ENCODE data around the gene IKZF1. TPM values are rescaled to one million over a fixed set of nuclear protein-coding genes. Genes with fewer than 3 reads are reported as not detected.

Gene IKZF1
- polyA plus RNA-seq, 4 donors = 1.8 to 5.9 (median 3.3) TPM

DNA sequence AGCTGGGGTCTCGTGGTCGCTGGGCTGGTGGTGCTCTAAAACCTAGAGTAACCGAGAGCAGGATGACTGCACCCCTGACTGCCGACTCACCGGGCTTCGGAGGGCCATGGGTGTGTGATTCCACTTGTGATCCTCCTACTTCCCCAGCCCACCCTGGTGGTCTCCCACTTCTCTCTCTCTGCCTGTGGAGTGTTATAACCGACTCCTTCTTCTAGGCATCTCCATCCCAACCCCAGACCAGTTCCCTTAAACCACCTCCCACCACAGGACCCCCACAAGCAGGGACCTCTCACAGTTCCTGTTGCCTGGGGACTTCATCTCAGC is 52.4 kb downstream of the IKZF1 start:
- Histone ChIP-seq H3K27me3 (ENCODE audit: control insufficient read depth in 3 of 3, insufficient read depth in 3 of 3, low read length in 3 of 3) (peaks cover 0 to 2% (median 0%) of the 10 kb centered on the region in 3 donors), H3K27ac (ENCODE audit: low read depth in 1 of 3, low read length in 2 of 3) (peak overlapping the region in 2 of 3 donors; percentile 4 to 64), H3K9me3 (ENCODE audit: control insufficient read depth in 2 of 2, insufficient read depth in 1 of 2, low read depth in 1 of 2, low read length in 1 of 2) (no peaks in the 10 kb centered on the region), H3K36me3 (ENCODE audit: control insufficient read depth in 3 of 3, insufficient read depth in 2 of 3, low read depth in 1 of 3, low read length in 3 of 3) (no peaks in the 10 kb centered on the region), H3K4me3 (ENCODE audit: low read depth in 1 of 3, low read length in 3 of 3) (no peak overlapping the region), H3K4me1 (ENCODE audit: control insufficient read depth in 3 of 3, insufficient read depth in 2 of 3, low read depth in 1 of 3, low read length in 2 of 3) (no peaks in the 10 kb centered on the region)
- 72 to 86% (median 83%) methylated on average over 7 of the region's 7 CpGs for WGBS, 3 donors
- DNase-seq (no peak), FAIRE-seq (no peak)

DNA sequence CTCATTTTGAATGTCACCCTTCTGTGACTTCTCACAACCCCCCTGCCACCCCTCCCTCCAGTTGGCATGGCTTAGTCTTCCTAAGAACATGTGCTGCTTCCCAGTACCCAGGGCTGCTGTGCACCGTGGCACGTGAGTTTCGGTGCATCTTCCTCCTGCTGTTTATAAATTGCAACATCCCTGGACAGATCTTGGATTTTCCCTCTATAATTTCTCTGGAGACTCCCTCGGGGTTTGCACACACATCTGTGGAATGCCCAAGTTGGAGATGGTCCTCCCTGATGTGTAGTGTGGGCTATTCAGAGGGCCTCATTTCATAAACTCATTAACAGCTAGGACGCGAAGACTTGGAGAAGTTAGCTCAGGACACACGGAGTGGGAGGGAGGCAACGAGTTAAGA is 52.9 kb downstream of the IKZF1 start:
- peaks cover 0 to 2% (median 0%) of the 10 kb centered on the region in 3 donors for H3K27me3 ChIP-seq (ENCODE audit: control insufficient read depth in 3 of 3, insufficient read depth in 3 of 3, low read length in 3 of 3)
- H3K4me1 ChIP-seq (ENCODE audit: control insufficient read depth in 3 of 3, insufficient read depth in 2 of 3, low read depth in 1 of 3, low read length in 2 of 3) = no peaks in the 10 kb centered on the region
- WGBS, 3 donors = 83 to 86% (median 83%) methylated on average over 8 of the region's 8 CpGs
- FAIRE-seq = no peak
- peak overlapping the region in 1 of 3 donors; percentile 24 for H3K27ac ChIP-seq (ENCODE audit: low read depth in 1 of 3, low read length in 2 of 3)
- H3K36me3 ChIP-seq (ENCODE audit: control insufficient read depth in 3 of 3, insufficient read depth in 2 of 3, low read depth in 1 of 3, low read length in 3 of 3) = no peaks in the 10 kb centered on the region
- no peak for DNase-seq
- H3K9me3 ChIP-seq (ENCODE audit: control insufficient read depth in 2 of 2, insufficient read depth in 1 of 2, low read depth in 1 of 2, low read length in 1 of 2) = no peaks in the 10 kb centered on the region
- H3K4me3 ChIP-seq (ENCODE audit: low read depth in 1 of 3, low read length in 3 of 3) = no peak overlapping the region

DNA sequence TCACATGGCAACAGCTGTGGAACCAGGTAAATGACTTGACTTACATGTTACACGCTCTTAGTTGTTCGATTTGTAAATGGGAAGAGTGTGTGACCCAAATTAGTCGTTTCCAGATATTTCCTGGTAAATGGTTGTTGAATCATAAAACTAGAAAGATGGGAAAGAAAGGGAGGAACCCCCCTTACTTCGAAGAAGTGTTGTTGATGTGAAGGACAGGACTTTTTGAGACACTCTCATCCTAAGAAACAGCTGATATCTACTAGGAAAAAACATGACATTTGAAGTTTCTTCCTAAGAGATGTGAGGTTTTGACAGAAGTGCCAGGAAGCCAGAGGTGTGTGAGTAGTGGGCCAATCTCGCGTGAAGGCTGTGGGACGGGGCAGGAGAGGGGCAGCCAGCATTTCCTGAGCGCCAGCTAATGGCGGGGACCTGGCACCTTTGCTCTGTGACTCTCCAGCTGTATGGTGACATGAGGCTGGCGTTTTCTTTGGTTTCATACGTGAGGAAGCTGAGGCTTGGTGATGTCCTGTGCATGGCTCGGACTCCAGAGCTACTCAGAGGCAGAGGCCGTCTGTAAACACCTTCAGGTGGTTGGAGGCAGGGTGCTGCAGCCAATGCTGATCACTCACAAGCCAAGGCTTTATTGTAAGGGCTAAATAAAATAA is 53.7 kb downstream of the IKZF1 start:
- no peaks in the 10 kb centered on the region for H3K36me3 ChIP-seq (ENCODE audit: control insufficient read depth in 3 of 3, insufficient read depth in 2 of 3, low read depth in 1 of 3, low read length in 3 of 3)
- DNase-seq (no peak), FAIRE-seq (no peak)
- no peak overlapping the region for H3K4me3 ChIP-seq (ENCODE audit: low read depth in 1 of 3, low read length in 3 of 3)
- WGBS, 3 donors = 64 to 69% (median 67%) methylated on average over 13 of the region's 13 CpGs
- peaks cover 0 to 2% (median 0%) of the 10 kb centered on the region in 3 donors for H3K27me3 ChIP-seq (ENCODE audit: control insufficient read depth in 3 of 3, insufficient read depth in 3 of 3, low read length in 3 of 3)
- H3K9me3 ChIP-seq (ENCODE audit: control insufficient read depth in 2 of 2, insufficient read depth in 1 of 2, low read depth in 1 of 2, low read length in 1 of 2) = no peaks in the 10 kb centered on the region
- peak overlapping the region in 2 of 3 donors; percentile 24 to 57 for H3K27ac ChIP-seq (ENCODE audit: low read depth in 1 of 3, low read length in 2 of 3)
- H3K4me1 ChIP-seq (ENCODE audit: control insufficient read depth in 3 of 3, insufficient read depth in 2 of 3, low read depth in 1 of 3, low read length in 2 of 3) = no peaks in the 10 kb centered on the region

DNA sequence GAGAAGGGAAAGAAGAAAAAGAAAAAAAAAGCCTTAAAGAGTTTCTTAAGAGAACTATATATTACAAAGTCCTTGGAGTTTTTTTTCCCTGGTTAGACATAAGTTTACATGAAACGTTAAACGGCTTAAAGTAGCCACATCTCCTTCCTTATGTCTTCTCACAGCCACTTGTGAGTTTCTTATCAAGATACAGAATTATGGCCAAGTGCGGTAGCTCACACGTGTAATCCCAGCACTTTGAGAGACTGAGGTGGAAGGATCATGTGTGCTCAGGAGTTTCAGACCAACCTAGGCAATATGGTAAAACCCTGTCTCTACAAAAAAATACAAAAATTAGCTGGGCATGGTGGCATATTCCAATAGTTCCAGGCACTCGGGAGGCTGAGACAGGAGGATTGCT is 54.3 kb downstream of the IKZF1 start:
- H3K36me3 ChIP-seq (ENCODE audit: control insufficient read depth in 3 of 3, insufficient read depth in 2 of 3, low read depth in 1 of 3, low read length in 3 of 3) = no peaks in the 10 kb centered on the region
- H3K27me3 ChIP-seq (ENCODE audit: control insufficient read depth in 3 of 3, insufficient read depth in 3 of 3, low read length in 3 of 3) = peaks cover 0 to under 1% (median 0%) of the 10 kb centered on the region in 3 donors
- DNase-seq (no peak), FAIRE-seq (no peak)
- peak overlapping the region in 1 of 3 donors; percentile 28 for H3K27ac ChIP-seq (ENCODE audit: low read depth in 1 of 3, low read length in 2 of 3)
- H3K4me1 ChIP-seq (ENCODE audit: control insufficient read depth in 3 of 3, insufficient read depth in 2 of 3, low read depth in 1 of 3, low read length in 2 of 3) = no peaks in the 10 kb centered on the region
- H3K4me3 ChIP-seq (ENCODE audit: low read depth in 1 of 3, low read length in 3 of 3) = no peak overlapping the region
- WGBS, 3 donors = 54 to 65% (median 60%) methylated on average over 5 of the region's 5 CpGs
- no peaks in the 10 kb centered on the region for H3K9me3 ChIP-seq (ENCODE audit: control insufficient read depth in 2 of 2, insufficient read depth in 1 of 2, low read depth in 1 of 2, low read length in 1 of 2)

DNA sequence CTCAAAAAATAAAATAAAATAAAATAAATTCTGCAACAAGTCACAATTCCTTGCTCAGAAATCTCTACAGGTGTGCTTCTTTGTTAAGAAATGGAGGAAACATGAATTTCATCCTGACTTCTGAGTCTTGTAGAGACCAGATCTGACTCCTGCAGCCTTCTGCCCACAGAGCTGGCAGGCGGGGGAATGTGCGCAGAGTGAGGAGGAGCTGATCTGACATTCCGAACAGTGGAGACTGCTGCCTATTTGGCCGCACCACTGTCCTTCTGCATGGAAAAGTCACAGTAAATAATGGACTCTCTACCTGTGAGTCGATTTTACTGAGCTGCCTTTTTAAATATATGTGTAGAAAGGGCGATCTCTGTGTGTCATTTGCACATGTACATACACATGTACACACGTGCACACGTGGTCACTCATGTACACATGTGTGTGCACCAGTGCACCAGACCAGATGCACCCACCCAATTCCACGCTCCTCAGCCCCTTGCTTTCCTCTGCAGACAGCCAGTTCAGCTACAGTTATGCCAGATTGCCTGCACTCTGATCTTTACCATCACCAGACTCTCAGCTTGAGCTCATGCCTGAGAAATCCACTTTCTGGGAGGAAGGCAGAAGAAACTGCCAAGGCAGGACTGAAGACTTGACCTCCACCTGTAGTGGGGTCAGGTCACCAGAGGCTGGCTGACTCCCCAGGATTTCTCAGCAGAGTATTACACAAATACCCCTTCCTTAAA is 54.9 kb downstream of the IKZF1 start:
- WGBS, 3 donors = 82 to 89% (median 87%) methylated on average over 9 of the region's 9 CpGs
- peak overlapping the region in 1 of 3 donors; percentile 84 for H3K27ac ChIP-seq (ENCODE audit: low read depth in 1 of 3, low read length in 2 of 3)

DNA sequence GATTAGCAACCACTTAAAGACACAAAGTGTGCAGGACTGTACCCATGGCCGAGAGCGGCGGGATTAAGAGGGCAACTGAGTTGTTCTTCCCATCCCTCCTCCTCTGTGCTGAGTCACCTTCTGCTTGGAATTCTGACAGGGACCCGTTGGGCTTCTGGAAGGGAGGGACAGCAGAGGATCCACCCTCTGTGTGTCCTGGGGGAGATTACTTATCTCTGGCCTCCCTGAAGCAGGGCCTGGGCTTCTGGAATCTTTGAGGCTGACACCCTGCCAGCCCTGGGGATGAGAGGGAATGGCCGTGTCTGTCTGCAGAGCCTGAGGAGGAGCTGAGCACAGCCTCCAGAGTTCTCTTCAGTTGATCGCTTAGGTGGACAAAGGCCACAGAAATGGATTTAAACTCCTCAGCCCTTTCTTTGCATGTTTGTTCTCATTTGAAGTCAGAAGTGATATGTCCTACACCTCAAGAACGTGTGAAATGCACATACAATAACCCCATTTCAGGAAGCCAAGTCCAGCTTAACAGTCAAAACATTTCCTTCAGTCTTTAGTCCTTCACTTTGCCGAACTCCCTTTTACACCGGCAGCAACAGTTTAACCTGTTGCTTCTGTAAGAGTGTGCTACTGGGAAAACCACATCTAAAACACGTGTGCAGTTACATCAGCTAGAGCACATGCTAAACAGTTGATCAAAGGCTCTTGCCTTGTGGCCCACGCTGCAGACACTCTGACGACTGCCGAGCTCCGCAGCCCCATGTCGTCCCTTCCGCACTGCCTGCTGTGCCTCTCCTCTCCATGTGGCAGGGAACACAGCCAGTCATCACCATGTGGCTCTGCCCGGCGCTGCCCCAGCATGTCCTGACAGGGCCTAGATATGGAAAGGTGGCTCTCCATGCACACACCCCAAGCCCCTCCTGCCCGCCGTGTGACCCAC is 55.7 kb downstream of the IKZF1 start:
- no peaks in the 10 kb centered on the region for H3K4me1 ChIP-seq (ENCODE audit: control insufficient read depth in 3 of 3, insufficient read depth in 2 of 3, low read depth in 1 of 3, low read length in 2 of 3)
- no peaks in the 10 kb centered on the region for H3K27me3 ChIP-seq (ENCODE audit: control insufficient read depth in 3 of 3, insufficient read depth in 3 of 3, low read length in 3 of 3)
- no peaks in the 10 kb centered on the region for H3K9me3 ChIP-seq (ENCODE audit: control insufficient read depth in 2 of 2, insufficient read depth in 1 of 2, low read depth in 1 of 2, low read length in 1 of 2)
- peak in 1 of 2 donors; percentile 61 for DNase-seq
- no peak overlapping the region for H3K4me3 ChIP-seq (ENCODE audit: low read depth in 1 of 3, low read length in 3 of 3)
- 63% methylated on average over 20 of the region's 20 CpGs for WGBS, 3 donors
- FAIRE-seq = no peak
- H3K27ac ChIP-seq (ENCODE audit: low read depth in 1 of 3, low read length in 2 of 3) = peak overlapping the region in 2 of 3 donors; percentile 80 to 84
- no peaks in the 10 kb centered on the region for H3K36me3 ChIP-seq (ENCODE audit: control insufficient read depth in 3 of 3, insufficient read depth in 2 of 3, low read depth in 1 of 3, low read length in 3 of 3)

More for the DNA sequence above, 54.9 kb downstream of the IKZF1 start:
- Histone ChIP-seq H3K4me3 (ENCODE audit: low read depth in 1 of 3, low read length in 3 of 3) (no peak overlapping the region), H3K36me3 (ENCODE audit: control insufficient read depth in 3 of 3, insufficient read depth in 2 of 3, low read depth in 1 of 3, low read length in 3 of 3) (no peaks in the 10 kb centered on the region), H3K27me3 (ENCODE audit: control insufficient read depth in 3 of 3, insufficient read depth in 3 of 3, low read length in 3 of 3) (no peaks in the 10 kb centered on the region), H3K4me1 (ENCODE audit: control insufficient read depth in 3 of 3, insufficient read depth in 2 of 3, low read depth in 1 of 3, low read length in 2 of 3) (no peaks in the 10 kb centered on the region), H3K9me3 (ENCODE audit: control insufficient read depth in 2 of 2, insufficient read depth in 1 of 2, low read depth in 1 of 2, low read length in 1 of 2) (no peaks in the 10 kb centered on the region)
- FAIRE-seq (no peak), DNase-seq (no peak)

DNA sequence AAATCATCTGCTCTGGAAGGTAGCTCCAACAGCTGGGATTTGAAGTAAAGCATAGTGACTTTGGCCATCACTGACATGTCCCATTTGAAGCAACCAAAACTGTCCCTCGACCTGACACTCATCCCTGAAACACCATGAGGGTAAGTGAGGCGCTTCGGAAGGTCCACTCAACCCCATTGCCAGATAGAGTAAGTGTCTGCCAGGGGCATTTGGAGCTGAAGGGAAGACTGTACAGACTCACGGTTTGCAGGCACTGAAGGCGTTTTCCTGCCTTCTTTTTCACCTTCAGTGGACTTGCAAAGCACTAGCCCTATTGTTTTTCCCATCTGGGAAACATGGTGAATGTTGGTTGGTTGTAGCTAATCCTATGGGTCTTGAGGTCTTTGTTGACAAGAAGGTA is 57.6 kb downstream of the IKZF1 start:
- no peak for DNase-seq
- FAIRE-seq = no peak
- WGBS, 3 donors = 57 to 70% (median 64%) methylated on average over 5 of the region's 5 CpGs

DNA sequence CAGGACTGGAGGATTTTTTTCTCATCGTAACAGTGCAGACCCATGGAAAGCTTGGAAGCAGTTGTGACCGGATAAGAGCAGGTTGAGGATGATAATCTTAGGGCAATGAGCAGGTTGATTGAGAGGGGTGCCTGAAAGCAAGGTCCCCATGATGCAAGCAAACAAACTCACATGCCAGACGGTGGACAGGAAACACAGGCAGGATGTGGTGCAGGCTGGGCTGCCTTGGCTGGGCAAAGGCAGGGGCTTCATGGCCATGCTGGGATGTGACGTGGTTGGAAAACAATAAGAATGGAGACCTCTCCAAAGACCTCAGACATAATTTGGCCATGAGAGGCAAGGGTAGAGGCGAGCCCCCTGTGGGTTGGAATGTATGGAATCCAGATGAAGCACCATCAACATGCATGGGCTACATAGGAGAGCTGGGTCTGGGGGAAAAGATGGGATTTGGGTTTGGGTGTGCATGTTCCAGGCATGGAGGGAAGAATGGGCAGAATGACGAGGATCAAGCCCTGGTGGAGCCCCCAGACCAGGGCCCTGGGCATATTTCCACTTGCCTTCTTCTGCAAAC is 58.3 kb downstream of the IKZF1 start:
- Histone ChIP-seq H3K36me3 (ENCODE audit: control insufficient read depth in 3 of 3, insufficient read depth in 2 of 3, low read depth in 1 of 3, low read length in 3 of 3) (no peaks in the 10 kb centered on the region), H3K4me1 (ENCODE audit: control insufficient read depth in 3 of 3, insufficient read depth in 2 of 3, low read depth in 1 of 3, low read length in 2 of 3) (no peaks in the 10 kb centered on the region), H3K4me3 (ENCODE audit: low read depth in 1 of 3, low read length in 3 of 3) (no peak overlapping the region), H3K27me3 (ENCODE audit: control insufficient read depth in 3 of 3, insufficient read depth in 3 of 3, low read length in 3 of 3) (no peaks in the 10 kb centered on the region), H3K27ac (ENCODE audit: low read depth in 1 of 3, low read length in 2 of 3) (peak overlapping the region in 2 of 3 donors; percentile 43 to 66), H3K9me3 (ENCODE audit: control insufficient read depth in 2 of 2, insufficient read depth in 1 of 2, low read depth in 1 of 2, low read length in 1 of 2) (no peaks in the 10 kb centered on the region)
- WGBS, 3 donors = 56 to 72% (median 69%) methylated on average over 6 of the region's 6 CpGs
- DNase-seq (peak in 1 of 2 donors; percentile 48), FAIRE-seq (no peak)

More for the DNA sequence above, 57.6 kb downstream of the IKZF1 start:
- Histone ChIP-seq H3K36me3 (ENCODE audit: control insufficient read depth in 3 of 3, insufficient read depth in 2 of 3, low read depth in 1 of 3, low read length in 3 of 3) (no peaks in the 10 kb centered on the region), H3K4me1 (ENCODE audit: control insufficient read depth in 3 of 3, insufficient read depth in 2 of 3, low read depth in 1 of 3, low read length in 2 of 3) (no peaks in the 10 kb centered on the region), H3K4me3 (ENCODE audit: low read depth in 1 of 3, low read length in 3 of 3) (no peak overlapping the region), H3K27ac (ENCODE audit: low read depth in 1 of 3, low read length in 2 of 3) (peak overlapping the region in 1 of 3 donors; percentile 70), H3K27me3 (ENCODE audit: control insufficient read depth in 3 of 3, insufficient read depth in 3 of 3, low read length in 3 of 3) (no peaks in the 10 kb centered on the region), H3K9me3 (ENCODE audit: control insufficient read depth in 2 of 2, insufficient read depth in 1 of 2, low read depth in 1 of 2, low read length in 1 of 2) (no peaks in the 10 kb centered on the region)
